Gastroesophageal sphincter (tissue), 3 donors: ENCODE measurements around the gene ATP8A1.

Experiments used
- EP300 ChIP-seq: sonication (generic); formaldehyde crosslinking; IDR thresholded peaks from one replicate; pipeline ENCODE4 v1.6.1; 2017; ENCODE audit warnings: antibody characterized with exemption, mild to moderate bottlenecking
- POLR2A ChIP-seq, 2 donors: fragments of 450-650 bp; IDR thresholded peaks; one replicate each; pipeline ENCODE4 v1.6.1; 2017; ENCODE audit warnings: antibody characterized with exemption in 2 of 2, mild to moderate bottlenecking in 2 of 2, moderate library complexity in 1 of 2
- POLR2AphosphoS5 ChIP-seq: sonication (generic); formaldehyde crosslinking; IDR thresholded peaks from one replicate; pipeline ENCODE4 v1.6.1; 2017; ENCODE audit warnings: antibody characterized with exemption
- TF ChIP-seq, protein P1 (sequence below), 4 experiments: fragments of 200-600 bp in 2 of 4; fragments of 450-650 bp in 2 of 4; sonication (generic) in 1 of 4; IDR thresholded peaks; one replicate each; pipeline ENCODE4 v1.5.1; 2017 to 2019; ENCODE audit warnings: antibody characterized with exemption in 4 of 4, mild to moderate bottlenecking in 2 of 4, moderate library complexity in 2 of 4

DNA sequence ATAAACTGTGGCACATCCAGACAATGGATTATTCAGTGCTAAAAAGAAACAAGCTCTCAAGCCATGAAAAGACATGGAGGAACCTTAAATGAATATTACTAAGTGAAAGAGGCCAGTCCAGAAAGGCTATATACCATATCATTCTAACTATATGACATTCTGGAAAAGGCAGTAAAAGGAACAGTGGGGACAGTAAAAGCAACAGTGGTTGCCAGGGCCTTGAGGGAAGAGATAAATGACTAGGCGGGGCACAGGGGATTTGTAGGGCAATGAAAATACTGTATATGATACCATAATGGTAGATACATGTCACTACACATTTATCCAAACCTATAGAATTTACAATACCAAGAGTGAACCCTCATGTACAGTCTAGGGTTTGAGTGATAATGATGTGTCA, 115.3 kb downstream of the ATP8A1 start:
- TF ChIP-seq, protein P1, sequence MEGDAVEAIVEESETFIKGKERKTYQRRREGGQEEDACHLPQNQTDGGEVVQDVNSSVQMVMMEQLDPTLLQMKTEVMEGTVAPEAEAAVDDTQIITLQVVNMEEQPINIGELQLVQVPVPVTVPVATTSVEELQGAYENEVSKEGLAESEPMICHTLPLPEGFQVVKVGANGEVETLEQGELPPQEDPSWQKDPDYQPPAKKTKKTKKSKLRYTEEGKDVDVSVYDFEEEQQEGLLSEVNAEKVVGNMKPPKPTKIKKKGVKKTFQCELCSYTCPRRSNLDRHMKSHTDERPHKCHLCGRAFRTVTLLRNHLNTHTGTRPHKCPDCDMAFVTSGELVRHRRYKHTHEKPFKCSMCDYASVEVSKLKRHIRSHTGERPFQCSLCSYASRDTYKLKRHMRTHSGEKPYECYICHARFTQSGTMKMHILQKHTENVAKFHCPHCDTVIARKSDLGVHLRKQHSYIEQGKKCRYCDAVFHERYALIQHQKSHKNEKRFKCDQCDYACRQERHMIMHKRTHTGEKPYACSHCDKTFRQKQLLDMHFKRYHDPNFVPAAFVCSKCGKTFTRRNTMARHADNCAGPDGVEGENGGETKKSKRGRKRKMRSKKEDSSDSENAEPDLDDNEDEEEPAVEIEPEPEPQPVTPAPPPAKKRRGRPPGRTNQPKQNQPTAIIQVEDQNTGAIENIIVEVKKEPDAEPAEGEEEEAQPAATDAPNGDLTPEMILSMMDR (IDR thresholded peaks at IDR 0.05): no peak
- TF ChIP-seq POLR2AphosphoS5 (no peak), EP300 (no peak), POLR2A (IDR thresholded peaks at IDR 0.05) (no peak)
